Stimulated activated CD8-positive, alpha-beta memory T cell treated with anti-CD3 and anti-CD28 coated beads, Interleukin-15, amount 100 ng/mL, for 1 hour (primary cell): Measurements from ENCODE around the gene STAMBP.

ENCODE experiments used
- DNase-seq: peaks from one replicate; pipeline ENCODE4 v3.0.0-alpha.2; 2020; ENCODE audit warnings: low read depth

The STAMBP gene

GRCh38 chr2:73906847-73907505, 78.2 kb downstream of the STAMBP start:
- no peak for DNase-seq

GRCh38 chr2:73907840-73908452, 79.2 kb downstream of the STAMBP start:
- peak; percentile 30 for DNase-seq

GRCh38 chr2:73908689-73909652, 80.2 kb downstream of the STAMBP start:
- DNase-seq = no peak

GRCh38 chr2:73910873-73911547, 82.2 kb downstream of the STAMBP start:
- no peak for DNase-seq

- DNase-seq = no peak
Measured at GRCh38 chr2:73911548-73912208, 82.9 kb downstream of the STAMBP start.

- DNase-seq = no peak
Measured at GRCh38 chr2:73913414-73914054, 84.8 kb downstream of the STAMBP start.

- DNase-seq = no peak
Measured at GRCh38 chr2:73914667-73915066, 85.9 kb downstream of the STAMBP start.

- no peak for DNase-seq
Measured at GRCh38 chr2:73915437-73915993, 86.8 kb downstream of the STAMBP start.

- DNase-seq = no peak
Measured at GRCh38 chr2:73916666-73917065, 87.9 kb downstream of the STAMBP start.

- DNase-seq = no peak
Measured at GRCh38 chr2:73917296-73917695, 88.5 kb downstream of the STAMBP start.

GRCh38 chr2:73917696-73918207, 89.0 kb downstream of the STAMBP start:
- no peak for DNase-seq

- no peak for DNase-seq
Measured at GRCh38 chr2:73918856-73919255, 90.1 kb downstream of the STAMBP start.

GRCh38 chr2:73919596-73920228, 91.0 kb downstream of the STAMBP start:
- DNase-seq = no peak

- no peak for DNase-seq
Measured at GRCh38 chr2:73920577-73921545, 92.1 kb downstream of the STAMBP start.

GRCh38 chr2:73921581-73921980, 92.8 kb downstream of the STAMBP start:
- DNase-seq = no peak

- no peak for DNase-seq
Measured at GRCh38 chr2:73922681-73923080, 93.9 kb downstream of the STAMBP start.
